ENCODE measurements around the gene MYO1D. TPM values are rescaled to one million over a fixed set of nuclear protein-coding genes. Genes with fewer than 3 reads are reported as not detected.
A peak's percentile ranks its signal among the peaks of the same experiment; 100 is the strongest.
"Not testable (repeated sequence)": the region's sequence is repeated elsewhere in the genome, so short reads cannot be mapped to it uniquely, and the experiment has no call there.

Gene MYO1D
- polyA plus RNA-seq, 5 donors, result 19.8 to 26.5 (median 25.0) TPM

- DNase-seq, result no peak
These were observed 405.3 kb downstream of the MYO1D start for GRCh38 chr17:32471652-32472051.

- no peak for DNase-seq
These were observed 406.3 kb downstream of the MYO1D start for GRCh38 chr17:32470405-32471167.

- no peak for DNase-seq
These were observed 409.0 kb downstream of the MYO1D start for GRCh38 chr17:32467949-32468348.

GRCh38 chr17:32464374-32464773 is 412.6 kb downstream of the MYO1D start:
- DNase-seq, result no peak

GRCh38 chr17:32463304-32463703 is 413.6 kb downstream of the MYO1D start:
- no peak for DNase-seq

GRCh38 chr17:32461853-32462617 is 414.9 kb downstream of the MYO1D start:
- no peak for DNase-seq

GRCh38 chr17:32461498-32461852 is 415.4 kb downstream of the MYO1D start:
- DNase-seq, result no peak

GRCh38 chr17:32460054-32460453 is 416.9 kb downstream of the MYO1D start:
- DNase-seq, result no peak

- no peak for DNase-seq
These were observed 418.6 kb downstream of the MYO1D start for GRCh38 chr17:32458371-32458770.

- DNase-seq, result no peak
These were observed 423.6 kb downstream of the MYO1D start for GRCh38 chr17:32453370-32453769.

- DNase-seq, result no peak
These were observed 424.6 kb downstream of the MYO1D start for GRCh38 chr17:32452281-32452680.

- no peak for DNase-seq
These were observed 425.0 kb downstream of the MYO1D start for GRCh38 chr17:32451879-32452278.

- not testable (repeated sequence) for DNase-seq
These were observed 426.5 kb downstream of the MYO1D start for GRCh38 chr17:32450379-32450778.

- DNase-seq, result no peak
These were observed 427.0 kb downstream of the MYO1D start for GRCh38 chr17:32449963-32450362.

- DNase-seq, result no peak
These were observed 430.0 kb downstream of the MYO1D start for GRCh38 chr17:32446949-32447348.

- DNase-seq, result no peak
These were observed 431.0 kb downstream of the MYO1D start for GRCh38 chr17:32445971-32446370.

GRCh38 chr17:32445497-32445896 is 431.4 kb downstream of the MYO1D start:
- no peak for DNase-seq

- DNase-seq, result peak; percentile 6 to 14
These were observed 431.9 kb downstream of the MYO1D start for GRCh38 chr17:32445074-32445415.

GRCh38 chr17:32444301-32445073 is 432.4 kb downstream of the MYO1D start, which contains the start of gene PSMD11:
TSS of gene PSMD11 (plus strand) at chr17:32444510. CDS start at chr17:32444524, 14 bp downstream.
- DNase-seq, result peak; percentile 95

GRCh38 chr17:32443827-32444300 is 433.1 kb downstream of the MYO1D start:
- DNase-seq, result peak in 1 of 2 donors; percentile 4
